CD1c-positive myeloid dendritic cell (primary cell): ENCODE data around the gene HOXD10.

ENCODE experiments used
- DNase-seq: peaks from one replicate; pipeline ENCODE4 v3.0.0-alpha.2; 2016; ENCODE audit errors: extremely low spot score

Gene HOXD10

GRCh38 chr2:176096243-176096985 is 20.2 kb upstream of the HOXD10 start:
- DNase-seq: no peak

GRCh38 chr2:176096986-176097819 is 19.4 kb upstream of the HOXD10 start:
- peak; percentile 71 for DNase-seq

DNA sequence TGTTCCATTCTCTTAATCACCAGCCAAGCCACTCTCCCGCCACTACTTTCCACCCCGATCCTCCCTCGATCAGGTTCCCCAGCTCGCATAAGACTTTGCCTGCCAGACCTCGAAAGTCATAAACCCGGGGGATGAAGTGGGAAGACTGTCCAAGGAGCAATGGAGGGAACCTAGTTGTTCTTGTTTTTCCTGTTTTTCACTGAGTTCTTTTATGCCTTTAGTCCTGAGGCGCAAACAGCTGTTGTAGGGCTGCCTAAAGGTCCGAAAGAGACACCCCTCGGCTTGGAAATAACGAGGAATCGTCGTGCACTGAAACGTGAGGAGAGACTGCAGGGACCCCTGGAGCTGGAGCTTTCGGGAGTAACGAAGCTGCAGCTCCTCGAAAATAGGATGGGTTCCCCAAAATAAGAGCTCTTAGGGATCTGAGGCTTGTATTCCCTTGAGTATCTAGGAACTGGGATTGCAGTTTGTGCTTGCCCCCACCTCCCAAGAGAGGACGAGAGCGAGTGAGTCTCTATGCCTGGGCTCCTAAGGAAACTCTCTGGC is 18.7 kb upstream of the HOXD10 start:
- no peak for DNase-seq

GRCh38 chr2:176098366-176099158 is 18.0 kb upstream of the HOXD10 start:
- DNase-seq: no peak

- DNase-seq: no peak
Observed at GRCh38 chr2:176099159-176099727, 17.3 kb upstream of the HOXD10 start.

DNA sequence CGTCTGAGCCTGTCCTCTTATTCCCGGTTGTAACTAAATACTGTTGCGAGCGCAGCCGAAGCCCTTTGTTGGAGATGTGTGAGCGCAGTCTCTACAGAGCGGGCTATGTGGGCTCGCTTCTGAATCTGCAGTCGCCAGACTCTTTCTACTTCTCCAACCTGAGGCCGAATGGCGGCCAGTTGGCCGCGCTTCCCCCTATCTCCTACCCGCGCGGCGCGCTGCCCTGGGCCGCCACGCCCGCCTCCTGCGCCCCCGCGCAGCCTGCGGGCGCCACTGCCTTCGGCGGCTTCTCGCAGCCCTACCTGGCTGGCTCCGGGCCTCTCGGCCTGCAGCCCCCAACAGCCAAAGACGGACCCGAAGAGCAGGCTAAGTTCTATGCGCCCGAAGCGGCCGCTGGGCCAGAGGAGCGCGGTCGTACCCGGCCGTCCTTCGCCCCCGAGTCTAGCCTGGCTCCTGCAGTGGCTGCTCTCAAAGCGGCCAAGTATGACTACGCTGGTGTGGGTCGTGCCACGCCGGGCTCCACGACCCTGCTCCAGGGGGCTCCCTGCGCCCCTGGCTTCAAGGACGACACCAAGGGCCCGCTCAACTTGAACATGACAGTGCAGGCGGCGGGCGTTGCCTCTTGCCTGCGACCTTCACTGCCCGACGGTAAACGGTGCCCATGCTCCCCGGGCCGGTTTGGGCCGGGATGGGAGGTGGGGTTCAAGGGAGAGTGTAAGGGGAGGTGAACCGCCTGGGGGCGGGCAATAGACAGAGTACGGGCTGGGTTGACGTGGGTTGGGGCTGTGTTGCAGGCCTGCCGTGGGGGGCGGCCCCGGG is 16.6 kb upstream of the HOXD10 start, which contains the start of gene HOXD12:
HOXD12 (plus strand) TSS at position 68 of the 819 bp plus-strand sequence; CDS start at position 75, 7 bp downstream.
- DNase-seq: no peak

DNA sequence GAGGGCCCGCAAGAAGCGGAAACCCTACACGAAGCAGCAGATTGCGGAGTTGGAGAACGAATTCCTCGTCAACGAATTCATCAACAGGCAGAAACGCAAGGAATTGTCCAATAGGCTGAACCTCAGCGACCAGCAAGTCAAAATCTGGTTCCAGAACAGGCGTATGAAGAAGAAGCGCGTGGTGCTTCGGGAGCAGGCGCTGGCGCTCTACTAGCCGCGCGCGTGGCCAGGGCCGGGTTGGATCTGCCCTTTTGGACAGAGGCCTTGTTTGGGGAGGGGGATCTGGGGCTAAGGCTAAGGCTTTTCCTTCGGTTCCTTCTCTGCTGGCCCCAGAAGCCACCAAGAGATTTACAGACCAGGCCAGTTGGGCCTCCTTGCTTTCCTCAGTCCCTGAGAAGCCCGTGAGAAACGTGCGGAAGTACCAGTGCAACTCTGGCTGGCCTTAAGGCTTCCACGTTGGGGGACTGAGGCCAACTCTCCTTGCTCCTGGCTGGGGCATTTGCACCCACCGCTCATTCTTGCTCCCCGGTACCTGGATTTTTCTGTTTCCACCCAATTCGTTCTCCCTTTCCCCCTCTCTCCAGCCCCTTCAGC is 15.9 kb upstream of the HOXD10 start:
- no peak for DNase-seq

DNA sequence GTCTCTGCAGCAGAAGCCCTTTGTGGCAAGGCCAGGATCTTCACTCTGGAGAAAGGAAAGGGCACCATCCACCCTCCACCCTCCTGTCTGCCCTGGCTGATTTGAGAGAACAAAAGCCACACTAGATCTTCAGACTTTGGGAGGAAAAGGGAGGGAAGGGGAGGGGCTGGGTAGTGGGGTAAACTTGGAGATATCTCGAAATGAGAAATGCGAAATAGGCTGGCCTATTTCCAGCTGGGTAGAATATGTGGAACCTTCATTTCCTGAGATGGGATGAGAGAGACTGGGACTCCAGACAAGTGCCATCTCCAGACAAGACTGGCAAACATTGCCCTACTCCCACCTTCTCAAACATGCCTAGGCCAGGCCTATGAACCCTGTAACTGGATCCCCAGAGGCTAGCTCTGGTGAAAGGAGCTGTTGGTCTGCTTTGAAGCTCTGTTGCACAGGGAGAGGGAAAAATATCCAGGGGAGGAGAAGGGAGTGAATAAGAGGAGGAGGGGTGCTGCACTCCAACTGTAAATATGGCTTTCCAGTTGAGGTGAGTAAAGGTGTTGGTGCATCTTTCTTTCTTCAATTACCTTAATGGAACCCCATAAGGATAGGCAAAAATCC is 15.3 kb upstream of the HOXD10 start:
- no peak for DNase-seq

DNA sequence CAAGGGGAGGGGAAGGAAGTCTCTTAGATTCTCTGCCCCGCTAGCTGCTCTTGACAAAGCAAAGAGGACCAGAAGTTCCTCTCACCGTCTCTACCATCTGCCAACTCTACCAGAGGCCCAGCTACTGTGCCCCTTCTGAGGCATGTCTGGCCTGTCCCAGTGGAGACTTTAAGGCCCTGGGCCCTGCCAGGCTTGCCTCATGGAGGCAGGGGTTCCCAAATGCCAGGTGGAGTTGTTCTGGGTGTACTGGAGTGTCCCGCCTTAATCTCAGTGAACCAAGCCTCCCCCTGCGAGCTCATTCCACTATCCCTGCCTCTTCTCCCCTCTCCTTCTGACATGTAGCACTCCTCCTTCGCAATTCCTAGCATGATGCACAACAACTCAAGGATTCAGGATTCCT is 14.7 kb upstream of the HOXD10 start:
- DNase-seq: no peak

- no peak for DNase-seq
Observed at GRCh38 chr2:176102309-176102866, 14.2 kb upstream of the HOXD10 start.

GRCh38 chr2:176103194-176103593 is 13.4 kb upstream of the HOXD10 start:
- no peak for DNase-seq

DNA sequence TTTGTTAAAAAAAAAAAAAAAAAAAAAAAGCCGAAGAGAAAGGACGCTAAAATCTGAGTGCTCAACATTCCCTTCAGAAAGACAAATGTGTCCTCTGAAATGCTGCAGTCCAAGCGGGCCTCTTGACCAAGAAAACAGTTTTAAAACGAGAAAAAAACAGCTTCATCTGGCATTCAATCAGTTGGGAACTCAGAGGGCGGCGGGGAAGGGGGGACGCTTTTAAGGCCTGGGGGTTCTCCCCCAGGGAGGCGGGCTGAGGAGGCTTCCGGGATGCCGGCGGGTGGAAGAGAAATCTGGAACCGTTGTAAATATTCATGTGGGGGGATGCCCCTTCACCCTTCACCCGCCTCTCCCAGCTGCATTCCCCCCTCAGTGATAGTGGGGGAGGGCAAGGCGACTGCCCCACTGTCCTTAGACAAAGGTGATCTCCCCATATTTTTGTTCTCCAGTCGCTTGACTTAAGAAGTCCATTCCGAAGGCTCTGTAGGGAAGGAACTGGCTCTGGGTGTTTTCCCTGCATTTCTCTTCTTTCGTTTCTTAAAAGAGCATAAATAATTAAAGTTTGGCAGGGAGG is 12.7 kb upstream of the HOXD10 start:
- no peak for DNase-seq

DNA sequence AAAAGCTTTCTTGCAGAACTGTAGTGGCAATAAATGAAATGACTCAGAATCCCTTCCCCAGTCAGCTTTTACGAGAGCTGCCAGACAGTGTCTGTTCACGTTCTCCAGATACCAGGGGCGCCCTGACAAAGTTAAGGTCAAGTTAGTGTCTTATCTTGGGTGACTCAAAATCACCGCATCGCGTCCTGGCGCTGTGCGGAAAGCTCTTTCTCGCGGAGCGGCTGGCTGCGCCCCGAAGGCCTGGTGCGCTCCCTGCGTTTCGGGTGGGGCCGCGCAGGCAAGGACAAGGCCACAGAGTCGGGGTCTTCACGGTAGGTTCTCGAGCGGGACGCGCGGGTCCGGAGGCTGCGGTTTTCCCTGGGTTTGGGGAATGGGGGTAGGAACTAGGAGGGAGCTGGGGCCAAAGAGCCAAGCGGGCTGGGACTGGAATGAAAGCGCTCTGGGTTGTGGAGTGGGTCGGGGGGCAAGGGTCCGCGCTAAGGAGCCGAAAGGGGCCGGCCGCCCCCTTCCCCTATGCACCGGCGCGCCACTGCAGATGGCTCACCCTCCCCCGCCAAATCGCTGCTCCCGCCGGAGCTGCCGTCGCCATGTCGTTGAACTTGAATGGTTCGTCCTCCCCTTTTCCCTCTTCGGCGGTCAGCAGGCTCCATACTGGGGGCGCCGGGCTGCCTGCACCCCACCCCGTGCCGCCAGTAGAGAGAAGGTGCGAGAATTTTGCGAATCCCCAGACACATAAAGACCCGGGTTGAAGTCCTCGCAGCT is 12.1 kb upstream of the HOXD10 start:
- no peak for DNase-seq

GRCh38 chr2:176105078-176105729 is 11.4 kb upstream of the HOXD10 start:
- no peak for DNase-seq

GRCh38 chr2:176105730-176106580 is 10.6 kb upstream of the HOXD10 start:
- no peak for DNase-seq

GRCh38 chr2:176106581-176107539 is 9.7 kb upstream of the HOXD10 start, which contains the start of gene HOXD11:
Gene HOXD11 (plus strand): TSS chr2:176107280. CDS start chr2:176107356, 76 bp downstream.
- peak; percentile 15 for DNase-seq
